GM21360 (cell line): ENCODE data around the gene SOS1.
"Not testable (repeated sequence)": the region's sequence is repeated elsewhere in the genome, so short reads cannot be mapped to it uniquely, and the experiment has no call there.

Experiments used
- ATAC-seq: cut with Tn5 transposase; IDR thresholded peaks from one replicate; pipeline ENCODE4 v1.9.1; 2021; ENCODE audit warnings: mild to moderate bottlenecking, moderate library complexity; ENCODE audit not compliant: unreplicated experiment

Gene SOS1

DNA sequence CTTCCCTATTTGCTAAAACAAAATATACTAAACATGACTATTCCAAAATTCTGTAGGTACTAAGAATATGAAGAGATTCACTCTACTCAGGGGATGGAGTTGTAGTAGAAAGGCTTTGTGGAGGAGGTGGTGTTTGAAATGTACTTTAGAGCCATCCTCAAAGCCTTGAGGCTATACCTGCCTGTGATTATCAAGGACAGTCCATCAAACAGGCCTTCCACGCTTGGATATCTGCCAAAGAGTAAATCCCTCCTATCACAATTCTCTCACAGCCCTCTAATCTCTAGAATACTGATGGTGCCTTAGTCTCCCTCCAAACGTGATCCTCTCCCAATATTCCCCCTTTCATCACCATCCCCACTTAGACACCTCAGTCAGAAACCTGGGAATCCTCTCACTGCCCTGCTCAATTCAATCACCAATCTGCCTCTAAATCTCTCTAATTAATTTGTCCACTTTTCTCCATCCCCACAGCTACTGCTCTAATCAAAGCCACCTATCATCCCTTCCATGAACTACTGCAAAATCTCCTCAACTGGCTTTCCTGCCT, 13.1 kb downstream of the SOS1 start:
- no peak for ATAC-seq

DNA sequence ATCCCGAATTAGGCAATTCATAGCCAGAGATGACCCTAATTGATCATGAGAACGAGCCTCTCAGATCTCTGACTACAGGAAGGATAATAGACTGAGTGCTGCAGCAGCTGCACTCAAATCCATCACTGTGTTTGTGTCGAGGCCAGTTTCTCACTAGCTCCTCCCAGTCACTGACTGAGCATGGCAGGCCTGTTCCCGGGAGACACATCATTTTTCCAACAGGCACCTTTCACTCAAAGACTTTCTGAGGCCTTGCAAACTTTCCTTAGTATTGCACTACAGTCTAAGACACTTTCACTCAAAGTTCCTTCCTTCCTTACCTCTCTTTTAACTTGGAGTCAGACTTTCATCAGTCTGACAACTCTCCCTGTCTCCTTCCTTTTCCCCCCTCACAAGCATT, 13.7 kb downstream of the SOS1 start:
- ATAC-seq, result no peak

DNA sequence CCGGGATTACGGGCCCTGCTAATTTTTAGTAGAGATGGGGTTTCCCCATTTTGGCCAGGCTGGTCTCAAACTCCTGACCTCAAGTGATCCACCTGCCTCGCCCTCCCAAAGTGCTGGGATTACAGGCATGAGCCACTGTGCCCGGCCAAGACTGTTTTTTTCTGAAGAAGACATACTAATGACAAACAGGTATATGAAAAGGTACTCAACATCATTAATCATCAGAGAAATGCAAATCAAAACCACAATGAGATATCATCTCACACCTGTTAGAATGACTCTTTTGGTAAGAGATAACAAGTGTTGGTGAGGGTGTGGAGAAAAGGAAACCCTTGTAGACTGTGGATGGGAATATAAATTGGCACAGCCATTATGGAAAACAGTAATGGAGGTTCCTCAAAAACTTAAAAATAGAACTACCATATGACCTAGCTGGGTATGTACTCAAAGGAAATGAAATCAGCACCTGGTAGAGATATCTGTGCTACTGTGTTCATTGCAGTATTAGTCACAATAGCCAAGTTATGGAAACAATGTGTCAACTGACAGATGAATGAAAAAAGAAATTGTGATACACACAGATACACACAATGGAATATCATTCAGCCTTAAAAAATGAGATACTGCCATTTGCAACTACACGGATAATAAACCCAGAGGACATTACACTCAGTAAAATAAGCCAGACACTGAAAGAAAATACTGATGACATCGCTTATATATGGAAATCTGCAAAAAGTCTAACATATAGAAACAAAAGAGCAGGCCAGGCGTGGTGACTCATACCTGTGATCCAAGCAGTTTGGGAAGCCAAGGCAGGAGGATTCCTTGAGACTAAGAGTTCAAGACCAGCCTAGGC, 20.8 kb downstream of the SOS1 start:
- peak; percentile 55 for ATAC-seq

DNA sequence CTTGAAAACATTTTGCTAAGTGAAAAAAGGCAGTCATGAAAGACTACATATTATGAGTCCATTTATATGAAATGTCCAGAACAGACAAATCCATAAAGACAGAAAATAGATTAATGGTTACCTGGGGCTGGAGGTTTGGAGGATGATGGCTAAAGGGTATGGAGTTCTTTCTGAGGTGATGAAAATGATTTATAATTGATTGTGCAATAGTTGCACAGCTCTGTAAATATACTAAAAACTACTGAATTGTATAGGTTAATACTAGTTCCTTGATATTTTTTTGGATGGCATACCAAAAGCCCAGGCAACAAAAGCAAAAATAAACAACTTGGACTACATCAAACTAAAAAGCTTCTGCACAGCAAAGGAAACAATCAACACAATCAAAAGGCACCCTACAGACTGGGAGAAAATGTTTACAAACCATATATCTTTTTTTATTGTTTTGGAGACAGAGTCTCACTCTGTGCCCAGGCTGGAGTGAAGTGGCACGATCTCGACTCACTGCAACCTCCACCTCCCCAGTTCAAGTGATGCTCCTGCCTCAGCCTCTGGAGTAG, 21.5 kb downstream of the SOS1 start:
- ATAC-seq, result no peak

DNA sequence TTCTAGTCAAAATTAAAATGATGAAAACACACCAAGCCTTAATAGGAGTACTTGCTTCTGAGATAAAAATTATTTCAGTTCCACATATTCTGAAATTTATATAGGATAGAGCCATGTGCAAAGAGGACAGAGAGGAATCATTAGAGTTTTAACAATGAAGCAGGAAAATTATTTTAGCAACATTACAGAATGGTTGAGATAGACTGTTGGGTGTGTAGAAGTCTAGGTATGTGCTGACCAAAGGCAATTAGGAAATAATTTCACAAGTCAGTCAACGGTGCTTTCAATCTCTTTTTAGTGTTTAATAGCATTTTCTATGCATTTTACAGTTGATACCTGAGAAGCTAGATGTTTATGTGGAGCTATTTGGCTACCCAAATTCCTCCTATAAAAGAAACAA, 25.2 kb downstream of the SOS1 start:
- ATAC-seq, result no peak

DNA sequence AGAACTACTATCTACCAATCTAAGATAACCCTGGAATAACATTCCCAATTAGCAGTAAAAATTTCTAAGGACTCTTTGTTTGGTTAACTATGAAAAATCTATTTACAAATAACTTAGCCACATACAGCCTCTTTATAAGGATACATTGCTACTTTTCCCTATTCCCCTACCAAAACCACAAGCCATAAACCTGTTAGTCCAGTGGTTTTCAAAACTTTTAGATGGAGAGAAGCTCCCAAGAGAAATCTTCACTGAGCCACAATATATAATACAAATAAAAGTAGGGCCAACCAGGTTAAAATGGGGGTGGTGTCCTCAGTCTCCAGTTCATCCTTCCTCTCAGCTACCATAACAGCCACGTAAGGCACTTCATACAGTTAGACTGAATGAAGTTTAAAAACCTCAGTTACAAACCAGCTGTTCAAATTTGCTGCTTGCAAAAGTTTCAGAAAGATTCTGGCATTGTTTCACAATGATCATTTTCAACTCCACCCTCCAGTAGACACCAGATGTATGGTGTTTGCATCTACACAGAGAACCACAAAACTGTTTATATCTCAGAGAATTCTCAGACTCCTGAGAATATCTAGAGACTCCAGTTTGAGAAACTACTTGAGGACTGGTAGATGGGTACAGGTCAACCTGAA, 26.0 kb downstream of the SOS1 start:
- peak; percentile 83 for ATAC-seq

DNA sequence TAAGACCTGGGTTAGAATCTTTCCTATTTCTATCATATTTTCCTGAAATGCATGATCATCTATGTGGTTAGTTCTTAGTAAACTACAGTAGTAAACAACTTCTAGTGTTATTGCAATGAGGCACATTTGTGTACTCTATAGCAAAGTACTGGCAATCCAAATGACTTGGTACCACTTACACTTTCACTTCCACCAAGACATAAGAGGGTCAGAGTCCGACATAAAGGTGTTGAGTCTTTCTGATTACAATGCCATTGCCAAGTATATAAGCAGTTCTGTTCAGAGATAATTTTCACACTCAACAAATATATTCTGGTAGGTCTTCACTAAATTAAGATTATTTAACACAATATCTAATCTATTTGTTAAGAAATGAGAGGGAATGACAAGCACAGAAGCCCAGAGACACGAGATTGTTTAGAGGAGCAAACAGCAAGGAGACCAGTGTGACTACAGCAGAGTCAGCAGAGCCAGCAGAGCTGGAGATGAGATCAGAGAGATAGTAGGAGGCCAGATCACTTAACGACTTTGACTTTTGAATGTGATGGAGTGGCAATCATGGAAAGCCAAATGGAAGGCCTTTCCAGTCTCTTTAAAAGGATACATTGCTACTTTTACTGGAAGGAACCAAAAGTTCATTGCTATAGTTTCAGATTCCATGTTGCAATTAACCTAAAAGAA, 27.5 kb downstream of the SOS1 start:
- ATAC-seq, result no peak

DNA sequence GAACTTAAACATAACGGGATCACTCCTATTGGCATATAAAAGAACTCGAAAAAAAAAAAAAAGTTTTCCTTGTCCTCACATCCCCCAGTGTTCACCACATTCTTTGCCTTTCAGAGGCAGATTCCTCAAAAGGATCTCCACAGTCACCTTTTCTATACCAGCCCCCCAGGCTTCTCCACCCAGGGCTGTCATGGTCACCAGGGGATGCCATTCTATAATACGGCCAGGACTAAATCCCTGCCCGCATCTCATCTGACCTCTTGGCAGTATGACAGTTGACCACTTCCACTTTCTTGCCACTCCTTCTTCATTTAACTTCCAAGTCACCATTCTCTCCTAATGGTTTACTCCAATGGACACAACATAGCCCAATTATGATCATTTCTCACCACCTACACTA, 29.3 kb downstream of the SOS1 start:
- ATAC-seq, result no peak

DNA sequence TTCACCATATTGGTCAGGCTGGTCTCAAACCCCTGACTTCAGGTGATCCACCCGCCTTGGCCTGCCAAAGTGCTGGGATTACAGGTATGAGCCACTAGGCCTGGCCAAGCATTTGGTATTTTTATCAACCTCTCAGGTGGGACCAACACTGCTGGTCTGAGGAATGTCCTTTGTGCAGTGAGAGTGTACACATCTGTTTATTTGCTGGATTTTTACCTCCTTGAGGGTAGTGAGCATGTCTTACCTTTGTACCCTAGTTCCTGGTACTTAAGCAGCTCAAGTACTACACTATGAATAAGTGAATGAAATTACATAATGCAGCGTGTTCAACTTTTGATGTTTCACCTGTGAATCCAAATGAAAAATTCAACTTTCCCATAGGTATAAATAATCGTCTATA, 29.8 kb downstream of the SOS1 start:
- no peak for ATAC-seq

DNA sequence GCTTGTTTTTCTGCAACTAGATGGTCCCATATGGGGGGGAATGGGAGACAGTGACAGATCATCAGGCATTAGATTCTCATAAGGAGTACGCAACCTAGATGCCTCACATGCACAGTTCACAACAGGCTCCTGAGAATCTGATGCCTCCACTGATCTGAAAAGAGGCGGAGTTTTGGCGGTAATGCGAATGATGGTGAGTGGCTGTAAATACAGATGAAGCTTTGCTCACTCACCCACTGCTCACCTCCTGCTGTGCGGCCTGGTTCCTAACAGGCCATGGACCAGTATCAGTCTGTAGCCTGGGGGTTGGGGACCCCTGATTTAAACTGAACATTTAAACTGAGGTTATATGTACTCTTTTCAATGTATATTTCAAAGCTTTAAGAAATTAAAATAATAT, 40.7 kb downstream of the SOS1 start:
- ATAC-seq, result no peak

DNA sequence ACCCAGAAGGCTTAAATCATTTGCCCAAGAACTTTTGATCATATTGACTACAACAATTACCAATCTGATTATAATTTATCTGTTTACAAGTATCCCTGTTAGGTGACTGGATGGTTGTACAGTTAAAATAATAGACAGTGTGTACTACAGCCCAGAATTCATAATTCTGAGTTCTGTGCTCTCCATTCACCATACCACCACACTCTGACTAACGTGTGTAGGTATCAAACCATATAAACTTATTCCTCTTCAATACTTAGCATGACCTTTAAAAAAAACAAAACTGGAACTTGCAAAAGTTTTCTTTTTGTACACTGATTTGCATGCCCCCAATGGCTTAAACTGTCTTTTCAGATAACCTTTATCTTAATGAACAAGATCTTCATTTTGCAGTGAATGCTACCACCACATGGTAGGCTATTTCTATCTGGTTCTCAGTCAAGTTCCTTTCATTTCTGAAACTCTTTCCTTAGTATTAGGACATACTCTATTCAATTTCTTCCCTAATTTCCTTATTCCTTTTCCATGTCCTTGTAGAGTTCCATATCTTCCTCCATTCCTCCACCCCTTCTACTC, 50.9 kb downstream of the SOS1 start:
- no peak for ATAC-seq

DNA sequence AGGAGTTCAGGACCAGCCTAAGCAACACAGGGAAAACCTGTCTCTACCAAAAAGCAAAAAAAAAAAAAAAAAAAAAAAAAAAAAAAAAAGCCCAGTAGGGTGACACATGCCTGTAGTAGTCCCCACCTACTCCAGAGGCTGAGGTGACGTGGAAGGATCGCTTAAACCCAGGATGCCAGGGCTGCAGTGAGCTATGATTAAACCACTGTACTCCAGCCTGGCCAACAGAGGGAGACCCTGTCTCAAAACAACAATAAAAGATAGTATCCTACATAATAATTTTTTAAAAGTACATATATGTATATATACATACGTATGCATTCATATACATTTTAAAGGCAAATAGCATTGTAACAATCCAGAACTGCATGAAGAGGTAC, 51.7 kb downstream of the SOS1 start:
- ATAC-seq, result no peak

DNA sequence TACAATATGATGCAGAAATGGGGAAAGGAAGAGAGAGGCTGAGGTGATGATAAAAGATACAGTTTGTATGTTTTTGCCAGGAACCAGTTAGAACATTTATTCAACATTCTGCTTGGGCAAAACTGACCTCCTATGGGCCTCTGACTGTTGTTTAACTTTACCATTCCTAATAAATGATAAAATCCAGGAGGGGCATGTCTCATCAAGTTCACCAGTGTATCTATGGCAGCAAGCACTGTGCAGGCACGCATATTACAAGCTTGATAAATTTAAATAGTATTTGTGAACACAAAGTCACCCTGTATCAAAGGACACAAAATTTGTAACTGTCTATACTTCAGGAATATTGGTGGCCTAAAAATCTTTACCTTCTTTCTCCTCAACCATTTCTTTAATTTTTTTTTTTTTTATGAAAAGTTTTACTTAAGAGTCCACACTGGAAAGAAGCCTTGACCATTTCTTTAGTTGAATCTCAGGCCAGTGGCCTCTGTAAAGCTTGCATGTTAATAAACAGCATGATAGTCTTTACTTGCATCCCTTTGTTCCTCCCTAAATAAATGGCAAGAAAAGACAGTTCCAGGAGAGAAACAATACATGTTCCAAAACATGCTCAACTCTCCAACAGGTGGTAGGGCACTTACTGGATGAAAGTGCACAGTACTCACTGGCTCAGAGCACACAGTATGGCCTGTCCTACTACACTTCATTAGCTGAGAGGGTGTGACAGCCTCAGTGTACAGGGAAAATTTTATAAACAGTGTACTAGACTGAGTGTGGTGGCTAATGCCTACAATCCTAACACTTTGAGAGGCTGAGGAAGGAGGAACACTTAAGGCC, 52.3 kb downstream of the SOS1 start:
- no peak for ATAC-seq

DNA sequence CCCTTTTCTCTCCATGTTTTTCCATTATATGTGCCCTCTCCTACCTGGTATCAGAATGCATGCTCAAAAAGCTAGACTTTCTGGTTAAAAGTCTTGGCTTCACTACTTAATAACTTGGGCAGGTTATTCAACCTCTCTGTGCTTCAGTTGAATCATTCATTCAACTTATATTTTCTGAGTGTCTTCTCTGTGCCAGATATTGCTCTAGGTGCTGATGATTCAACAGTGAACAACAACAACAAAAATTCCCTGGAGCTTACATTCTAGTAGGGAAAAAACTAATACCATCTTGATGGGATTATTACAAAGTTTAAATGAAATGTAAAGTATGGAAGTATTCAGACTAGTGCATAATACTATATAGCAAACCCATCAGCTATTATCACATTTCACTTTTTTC, 55.2 kb downstream of the SOS1 start:
- no peak for ATAC-seq

DNA sequence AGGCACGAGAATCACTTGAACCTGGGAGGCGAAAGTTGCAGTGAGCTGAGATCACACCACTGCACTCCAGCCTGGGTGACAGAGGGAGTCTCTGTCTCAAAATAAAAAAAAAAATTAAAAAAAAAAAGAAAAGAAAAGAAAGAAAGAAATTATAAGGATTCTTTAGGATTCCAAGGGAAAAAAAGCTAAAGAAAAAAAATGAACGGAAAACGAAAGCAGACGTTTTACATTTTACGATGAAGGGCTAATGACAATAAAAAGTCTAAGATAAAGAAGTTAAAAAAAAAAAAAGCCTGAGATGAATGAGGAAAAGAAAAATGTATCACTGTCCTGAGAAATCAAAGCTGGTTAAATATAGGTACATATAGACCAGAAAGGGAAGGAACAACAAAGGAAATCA, 58.5 kb downstream of the SOS1 start:
- ATAC-seq, result no peak

DNA sequence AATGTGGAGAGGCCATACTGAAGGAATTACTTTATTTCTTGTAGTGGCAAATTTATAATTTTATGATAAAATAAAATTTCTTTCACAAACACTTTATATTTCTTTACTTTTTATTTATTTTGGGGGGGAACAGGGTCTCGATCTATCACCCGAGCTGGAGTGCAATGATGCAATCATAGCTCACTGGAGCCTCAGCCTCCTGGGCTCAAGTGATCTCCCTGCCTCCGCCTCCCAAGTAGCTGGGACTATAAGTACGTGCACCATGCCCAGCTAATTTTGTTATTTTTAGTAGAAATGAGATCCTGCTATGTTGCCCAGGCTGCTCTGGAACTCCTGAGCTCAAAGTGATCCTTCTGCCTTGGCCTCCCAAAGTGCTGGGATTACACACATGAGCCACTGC, 59.6 kb downstream of the SOS1 start:
- no peak for ATAC-seq

DNA sequence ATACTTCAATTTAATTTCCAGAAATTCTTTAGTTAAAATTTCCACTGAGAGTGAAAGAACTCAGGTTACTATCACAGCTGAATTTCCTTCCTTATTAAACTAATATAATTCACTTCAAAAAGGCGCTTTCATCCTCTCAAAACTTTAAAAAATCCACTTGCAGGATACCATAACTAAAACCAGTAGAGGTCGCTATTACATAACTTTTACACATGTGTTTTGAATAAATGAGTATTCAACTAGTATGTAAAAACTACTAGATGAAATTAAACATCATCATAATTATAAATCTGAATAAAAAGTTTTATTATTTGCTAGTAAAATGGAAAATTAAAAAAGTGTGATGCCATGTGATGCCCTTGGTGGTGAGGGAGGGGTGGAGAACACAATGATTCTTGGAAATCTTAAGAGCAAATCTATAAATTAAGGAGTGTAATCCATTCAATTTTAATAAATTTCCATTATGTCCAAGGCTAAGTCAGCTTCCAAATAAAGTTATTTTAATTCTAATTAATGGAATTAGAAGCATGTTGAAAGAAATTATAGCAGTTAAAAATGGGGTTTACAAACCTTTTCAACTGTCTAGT, 61.4 kb downstream of the SOS1 start:
- ATAC-seq, result no peak

DNA sequence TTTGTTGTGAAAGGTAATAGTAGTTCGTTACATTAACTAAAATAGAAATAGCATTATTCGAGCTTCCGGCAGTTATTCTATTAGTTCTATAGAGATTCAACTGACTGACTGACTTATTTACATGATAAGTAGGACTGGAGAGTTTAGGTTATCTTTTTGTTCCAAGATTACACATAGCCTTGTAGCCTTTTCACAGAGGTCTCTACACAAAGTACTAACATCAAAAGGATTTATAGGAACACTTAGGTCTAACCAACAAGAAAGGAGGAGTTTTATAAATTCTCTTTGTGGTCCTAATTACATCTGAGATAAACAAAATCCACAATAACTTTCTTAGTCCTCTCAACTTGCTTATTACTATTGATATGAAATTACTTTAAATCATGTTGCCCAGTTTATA, 62.8 kb downstream of the SOS1 start:
- ATAC-seq, result no peak

DNA sequence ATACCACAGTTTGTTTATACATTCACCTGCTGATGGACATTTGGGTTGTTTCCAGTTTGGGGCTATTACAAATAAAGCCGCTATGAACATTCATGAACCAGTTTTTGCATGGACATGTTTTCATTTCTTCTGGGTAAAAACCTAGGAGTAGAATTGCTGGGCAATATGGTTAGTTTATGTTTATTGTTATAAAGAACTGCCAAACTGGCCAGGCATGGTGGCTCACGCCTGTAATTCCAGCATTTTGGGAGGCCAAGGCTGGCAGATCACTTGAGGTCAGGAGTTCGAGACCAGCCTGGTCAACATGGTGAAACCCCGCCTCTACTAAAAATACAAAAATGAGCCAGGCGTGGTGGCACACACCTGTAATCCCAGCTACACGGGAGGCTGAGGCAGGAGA, 68.2 kb downstream of the SOS1 start:
- not testable (repeated sequence) for ATAC-seq

DNA sequence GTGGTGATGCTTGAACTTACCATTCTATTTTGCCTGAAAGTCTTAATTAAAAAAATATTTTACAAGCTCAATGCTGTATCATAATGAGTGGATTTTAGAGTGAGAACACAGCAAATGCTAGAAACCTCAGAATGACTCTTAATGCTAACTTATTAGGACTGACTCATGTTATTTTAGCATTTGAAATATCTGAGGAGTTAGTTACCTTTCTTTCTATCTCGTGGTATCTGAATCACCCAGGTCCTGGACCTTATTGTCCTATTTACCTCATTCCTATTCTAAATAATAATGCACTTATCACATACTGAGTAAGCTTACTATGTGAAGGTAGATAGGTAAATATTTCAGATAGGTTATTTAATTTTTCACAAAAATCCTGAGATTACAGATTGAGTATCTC, 70.7 kb downstream of the SOS1 start:
- ATAC-seq, result no peak
